Ectodermal cell (in vitro differentiated cells): ENCODE results near the gene ZNF138.
A peak's percentile ranks its signal among the peaks of the same experiment; 100 is the strongest.

Experiments
- H3K27ac ChIP-seq: 2 replicates; pipeline ENCODE4 v1.7.0; 2013; ENCODE audit warnings: mild to moderate bottlenecking, low read depth, low read length; ENCODE audit not compliant: insufficient read depth, poor library complexity, severe bottlenecking
- H3K27me3 ChIP-seq: 2 replicates; pipeline ENCODE4 v1.7.0; 2013; ENCODE audit warnings: mild to moderate bottlenecking, low read length; ENCODE audit not compliant: insufficient read depth, control insufficient read depth, poor library complexity, severe bottlenecking
- H3K36me3 ChIP-seq: one replicate; pipeline ENCODE4 v1.7.0; 2013; ENCODE audit warnings: low read length; ENCODE audit not compliant: control insufficient read depth, insufficient read depth
- H3K4me1 ChIP-seq: one replicate; pipeline ENCODE4 v1.7.0; 2013; ENCODE audit warnings: low read length; ENCODE audit not compliant: control insufficient read depth, insufficient read depth
- H3K4me3 ChIP-seq: 2 replicates; pipeline ENCODE4 v1.7.0; 2013; ENCODE audit warnings: low read depth, low read length, control low read depth; ENCODE audit not compliant: insufficient read depth
- H3K9me3 ChIP-seq: 2 replicates; pipeline ENCODE4 v1.7.0; 2013; ENCODE audit warnings: mild to moderate bottlenecking, low read length, moderate library complexity; ENCODE audit not compliant: control insufficient read depth
- WGBS, 2 experiments: methylation state at CpG; one replicate each; pipeline ENCODE4 v1.1.7; 2013; ENCODE audit warnings: missing lambda C conversion rate in 2 of 2; 5-methylcytosine and 5-hydroxymethylcytosine counted together

The ZNF138 gene

DNA sequence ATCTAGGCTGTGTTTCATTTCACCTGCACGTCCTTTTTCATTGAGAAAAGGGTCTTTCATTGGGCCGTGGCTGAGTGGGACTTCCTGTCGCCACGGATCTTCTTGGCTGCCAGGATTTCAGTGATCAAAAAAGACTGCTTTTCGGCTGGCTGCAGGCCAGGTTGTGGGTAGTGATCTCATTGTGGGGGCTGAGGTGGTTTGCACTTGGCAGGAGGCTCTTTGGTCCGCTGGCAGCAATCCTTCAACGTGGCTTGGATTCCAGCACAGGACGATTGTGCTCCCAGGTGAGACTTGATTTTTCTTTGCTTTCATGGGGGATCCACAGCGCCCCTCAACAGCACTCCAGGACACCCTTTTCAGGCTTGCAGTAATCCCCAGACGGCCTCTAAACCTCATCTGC is 79.9 kb downstream of the ZNF138 start:
- H3K27me3 ChIP-seq = peaks cover 20% of the 10 kb centered on the region
- H3K36me3 ChIP-seq = no peaks in the 10 kb centered on the region
- no peaks in the 10 kb centered on the region for H3K4me1 ChIP-seq
- no peaks in the 10 kb centered on the region for H3K9me3 ChIP-seq
- 85% methylated on average over 10 of the region's 10 CpGs for WGBS, 2 experiments
- H3K27ac ChIP-seq = no peak overlapping the region
- no peak overlapping the region for H3K4me3 ChIP-seq

DNA sequence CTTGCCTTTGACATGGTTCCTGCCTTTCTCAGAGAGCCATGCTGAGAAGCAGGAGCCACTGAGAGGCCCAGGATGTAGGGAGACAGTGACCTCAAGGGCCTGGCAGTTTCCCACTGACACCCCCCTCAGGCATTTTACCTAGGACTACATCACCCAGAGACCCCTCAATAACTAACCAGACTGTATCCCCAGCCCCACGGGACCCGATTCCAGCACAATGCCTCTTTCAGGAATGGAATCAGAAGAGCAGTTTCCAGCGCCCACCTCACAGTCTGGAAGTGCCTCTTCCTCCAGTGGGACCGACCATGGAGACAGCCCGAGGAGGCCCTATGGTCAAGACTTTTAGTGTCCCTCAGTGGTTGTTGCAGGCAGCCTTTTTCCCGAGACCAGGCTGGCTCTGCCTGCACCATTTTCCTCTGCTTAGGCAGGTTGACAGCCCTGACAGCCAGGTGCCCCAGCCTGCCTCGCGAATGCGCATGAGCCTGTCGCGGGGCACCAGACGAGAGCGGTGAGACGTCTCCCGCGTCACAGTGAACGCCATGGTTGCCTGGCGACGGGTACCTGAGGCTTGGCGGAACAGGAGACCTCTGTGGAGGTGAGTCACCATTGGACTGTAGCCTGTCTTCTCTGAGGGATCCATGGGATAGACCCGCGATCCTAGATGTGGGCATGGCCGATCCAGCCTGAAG is 80.5 kb downstream of the ZNF138 start:
- Histone ChIP-seq H3K36me3 (no peaks in the 10 kb centered on the region), H3K4me3 (no peak overlapping the region), H3K9me3 (no peaks in the 10 kb centered on the region), H3K27me3 (peaks cover 20% of the 10 kb centered on the region), H3K4me1 (no peaks in the 10 kb centered on the region), H3K27ac (no peak overlapping the region)
- 88 to 89% methylated on average over 23 of the region's 23 CpGs for WGBS, 2 experiments

DNA sequence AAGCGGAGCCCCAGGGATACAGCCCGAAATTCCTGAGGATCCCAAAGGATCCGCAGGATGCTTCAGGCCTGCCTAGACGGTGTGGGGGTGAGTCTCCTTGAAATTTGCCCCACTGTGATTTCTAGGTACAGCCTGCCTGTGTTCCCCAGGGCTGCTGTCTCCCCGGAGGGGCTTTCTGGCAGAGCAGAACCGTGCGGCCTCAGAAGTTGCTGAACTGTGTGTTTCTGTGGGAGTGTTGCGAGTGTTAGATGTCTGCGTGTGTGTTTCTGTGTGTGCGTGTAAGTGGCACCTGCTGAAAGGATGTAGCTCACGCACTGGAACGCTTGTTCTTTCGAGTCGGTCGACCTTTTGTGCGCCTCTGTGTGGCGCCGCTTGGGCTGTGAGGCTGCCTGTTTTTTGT is 81.0 kb downstream of the ZNF138 start:
- Histone ChIP-seq H3K9me3 (no peaks in the 10 kb centered on the region), H3K36me3 (no peaks in the 10 kb centered on the region)
- WGBS, 2 experiments = 93% methylated on average over 18 of the region's 18 CpGs

DNA sequence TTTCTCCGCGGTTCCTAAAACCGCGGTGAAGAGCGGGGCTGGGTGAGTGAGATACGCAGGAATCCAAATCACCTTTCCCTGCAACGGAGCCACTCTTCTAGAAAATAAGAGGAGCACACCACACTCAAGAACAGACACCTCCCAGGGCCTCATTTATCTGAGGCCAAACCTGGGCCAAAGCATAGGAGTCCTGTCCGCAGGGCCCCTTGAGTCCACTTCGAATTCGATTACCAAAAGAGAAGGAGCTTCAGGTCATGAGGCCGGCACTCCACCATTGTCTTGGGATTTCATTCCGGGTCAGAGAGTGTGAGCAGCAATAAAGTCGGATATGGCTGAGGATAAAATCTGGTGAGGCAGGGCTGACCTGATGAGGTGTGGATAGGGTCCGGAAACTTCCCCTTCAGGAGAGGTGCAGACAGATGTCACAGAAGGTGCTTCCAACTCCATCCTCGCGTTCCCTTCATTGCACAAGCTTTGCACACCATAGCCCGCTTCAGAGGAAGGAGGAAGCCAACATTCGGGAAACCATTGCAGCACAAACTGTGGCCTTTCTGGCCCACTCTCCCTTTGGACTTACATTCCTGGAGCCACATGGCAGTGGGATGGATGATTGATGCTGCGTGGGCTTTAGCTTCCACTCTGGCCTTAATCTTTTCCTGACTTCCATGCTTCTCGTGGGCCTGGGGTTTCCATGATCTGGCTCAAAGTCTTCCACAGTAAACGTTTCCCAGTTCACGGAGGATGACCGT is 81.6 kb downstream of the ZNF138 start:
- H3K4me3 ChIP-seq = no peak overlapping the region
- H3K27me3 ChIP-seq = peaks cover 20% of the 10 kb centered on the region
- WGBS, 2 experiments = 92 to 93% methylated on average over 23 of the region's 23 CpGs
- no peaks in the 10 kb centered on the region for H3K36me3 ChIP-seq
- H3K27ac ChIP-seq = no peak overlapping the region
- H3K4me1 ChIP-seq = no peaks in the 10 kb centered on the region
- no peaks in the 10 kb centered on the region for H3K9me3 ChIP-seq

More for the DNA sequence above, 81.0 kb downstream of the ZNF138 start:
- no peak overlapping the region for H3K27ac ChIP-seq
- peaks cover 20% of the 10 kb centered on the region for H3K27me3 ChIP-seq
- H3K4me3 ChIP-seq = no peak overlapping the region
- H3K4me1 ChIP-seq = no peaks in the 10 kb centered on the region

DNA sequence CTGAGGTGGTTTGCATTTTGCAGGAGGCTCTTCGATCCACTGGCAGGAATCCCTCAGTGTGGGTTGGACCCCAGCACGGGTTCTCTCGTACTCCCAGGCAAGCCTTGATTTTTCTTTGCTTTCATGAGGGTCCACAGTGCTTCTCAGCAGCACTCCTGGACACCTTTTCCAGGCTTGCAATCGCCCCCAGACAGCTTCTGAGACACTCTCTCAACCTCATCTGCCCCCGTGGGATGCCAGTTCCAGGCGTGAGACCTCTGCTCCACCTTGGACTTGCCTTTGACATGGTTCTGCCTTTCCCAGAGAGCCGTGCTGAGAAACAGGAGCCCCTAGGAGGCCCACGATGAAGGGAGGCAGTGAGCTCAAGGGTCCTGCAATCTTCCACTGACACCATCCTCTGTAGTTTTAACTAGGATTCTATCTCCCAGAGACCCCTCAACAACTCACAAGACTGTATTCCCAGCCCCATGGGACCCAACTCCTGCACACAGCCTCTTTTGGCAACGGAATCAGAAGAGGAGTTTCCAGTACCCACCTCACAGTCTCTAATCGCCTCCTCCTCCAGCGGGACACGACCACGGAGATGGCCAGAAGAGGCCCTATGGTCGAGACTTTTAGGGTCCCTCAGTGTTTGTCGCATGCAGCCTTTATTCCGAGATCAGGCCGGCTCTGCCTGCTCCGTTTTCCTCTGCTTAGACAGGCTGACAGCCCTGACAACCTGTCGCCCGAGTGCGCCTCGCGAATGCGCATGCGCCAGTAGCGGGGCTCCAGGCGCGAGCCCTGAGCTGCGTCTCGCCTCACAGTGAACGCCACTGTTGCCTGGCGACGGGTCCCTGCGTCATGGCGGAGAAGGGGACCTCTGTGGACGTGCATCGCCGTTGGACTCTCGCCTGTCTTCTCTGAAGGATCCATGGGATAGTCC is 82.8 kb downstream of the ZNF138 start:
- H3K9me3 ChIP-seq = no peaks in the 10 kb centered on the region
- peak overlapping the region; percentile 33 for H3K4me3 ChIP-seq
- no peaks in the 10 kb centered on the region for H3K4me1 ChIP-seq
- H3K27me3 ChIP-seq = peaks cover 20% of the 10 kb centered on the region
- no peaks in the 10 kb centered on the region for H3K36me3 ChIP-seq
- 22 to 24% methylated on average over 39 of the region's 39 CpGs for WGBS, 2 experiments
- H3K27ac ChIP-seq = no peak overlapping the region

DNA sequence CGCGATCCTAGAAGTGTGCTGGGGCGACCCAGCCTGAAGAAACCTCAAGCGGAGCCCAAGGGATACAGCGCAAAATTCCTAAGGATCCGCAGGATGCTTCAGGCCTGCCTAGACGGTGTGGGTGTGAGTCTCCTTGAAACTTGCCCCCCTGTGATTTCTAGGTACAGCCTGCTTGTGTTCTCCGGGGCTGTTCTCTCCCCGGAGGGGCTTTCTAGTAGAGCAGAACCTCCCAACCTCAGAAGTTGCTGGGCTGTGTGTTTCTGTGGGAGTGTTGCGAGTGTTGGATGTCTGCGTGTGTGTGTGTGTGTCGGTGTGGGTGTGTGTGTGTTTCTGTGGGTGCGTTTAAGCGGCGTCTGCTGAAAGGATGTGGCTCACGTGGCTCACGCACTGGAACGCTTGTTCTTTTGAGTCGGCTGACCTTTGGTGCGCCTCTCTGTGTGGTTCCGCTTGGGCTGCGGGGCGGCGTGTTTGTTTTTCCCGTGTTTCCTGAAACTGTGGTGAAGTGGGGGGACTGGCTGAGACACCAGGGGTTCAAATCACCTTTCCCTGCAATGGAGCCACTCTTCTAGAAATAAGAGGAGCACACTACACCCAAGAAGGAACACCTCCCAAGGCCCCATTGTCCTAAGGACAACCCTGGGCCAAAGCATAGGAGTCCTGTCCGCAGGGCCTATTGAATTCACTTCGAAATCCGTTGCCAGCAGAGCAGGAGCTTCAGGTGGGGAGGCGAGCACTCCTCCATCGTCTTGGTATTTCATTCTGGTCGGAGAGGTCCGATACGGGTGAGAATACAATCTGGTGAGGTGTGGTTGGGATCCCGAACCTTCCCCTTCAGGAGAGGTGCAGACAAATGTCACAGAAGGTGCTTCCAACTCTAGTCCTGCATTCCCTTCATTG is 83.7 kb downstream of the ZNF138 start:
- WGBS, 2 experiments = 81 to 84% methylated on average over 34 of the region's 34 CpGs
- no peaks in the 10 kb centered on the region for H3K36me3 ChIP-seq
- no peaks in the 10 kb centered on the region for H3K9me3 ChIP-seq
- H3K27me3 ChIP-seq = peaks cover 20% of the 10 kb centered on the region
- no peak overlapping the region for H3K27ac ChIP-seq
- H3K4me1 ChIP-seq = no peaks in the 10 kb centered on the region
- H3K4me3 ChIP-seq = peak overlapping the region; percentile 33

DNA sequence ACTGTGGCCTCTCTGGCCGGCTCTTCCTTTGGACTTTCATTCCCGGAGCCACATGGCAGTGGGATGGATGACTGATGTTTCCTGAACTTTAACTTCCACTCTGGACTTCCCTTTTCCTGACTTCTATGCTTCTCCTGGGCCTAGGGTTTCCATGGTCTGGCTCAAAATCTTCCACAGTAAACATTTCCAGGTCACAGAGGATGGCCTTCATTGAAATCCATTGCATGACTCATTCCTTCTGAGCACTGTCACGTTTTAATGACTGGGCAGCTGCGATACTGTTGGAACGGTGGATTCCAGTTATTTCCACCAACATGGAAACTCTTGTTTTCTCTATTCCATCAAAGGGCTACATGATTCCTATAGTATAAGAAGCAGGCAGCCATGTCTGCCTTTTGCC is 84.5 kb downstream of the ZNF138 start:
- Histone ChIP-seq H3K27me3 (peaks cover 20% of the 10 kb centered on the region), H3K9me3 (no peaks in the 10 kb centered on the region), H3K36me3 (no peaks in the 10 kb centered on the region), H3K4me3 (no peak overlapping the region), H3K27ac (no peak overlapping the region), H3K4me1 (no peaks in the 10 kb centered on the region)
- WGBS, 2 experiments = 91 to 93% methylated on average over 5 of the region's 5 CpGs

DNA sequence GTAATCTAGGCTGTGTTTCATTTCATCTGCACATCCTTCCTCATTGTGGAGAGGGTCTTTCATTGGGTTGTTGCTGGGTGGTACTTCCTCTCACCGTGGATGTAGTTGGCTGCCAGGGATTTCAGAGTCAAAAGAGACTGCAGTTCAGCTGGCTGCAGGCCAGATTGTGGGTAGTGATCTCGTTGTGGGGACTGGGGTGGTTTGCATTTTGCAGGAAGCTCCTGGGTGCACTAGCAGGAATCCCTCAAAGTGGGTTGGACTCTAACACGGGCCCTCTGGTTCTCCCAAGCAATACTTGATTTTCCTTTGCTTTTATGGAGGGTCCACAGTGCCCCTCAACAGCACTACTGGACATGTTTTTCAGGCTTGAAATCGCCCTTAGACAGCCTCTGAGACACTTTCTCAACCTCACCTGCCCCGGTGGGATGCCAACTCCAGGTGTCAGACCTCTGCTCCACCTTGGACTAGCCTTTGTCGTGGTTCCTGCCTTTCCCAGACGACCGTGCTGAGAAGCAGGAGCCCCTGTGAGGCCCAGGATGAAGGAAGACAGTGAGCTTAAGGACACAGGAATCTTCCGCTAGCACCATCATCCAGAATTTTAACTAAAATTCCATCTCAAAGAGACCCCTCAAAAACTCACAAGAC is 85.0 kb downstream of the ZNF138 start:
- no peaks in the 10 kb centered on the region for H3K36me3 ChIP-seq
- no peak overlapping the region for H3K27ac ChIP-seq
- H3K4me3 ChIP-seq = no peak overlapping the region
- peaks cover 20% of the 10 kb centered on the region for H3K27me3 ChIP-seq
- 79 to 87% methylated on average over 9 of the region's 9 CpGs for WGBS, 2 experiments
- H3K9me3 ChIP-seq = no peaks in the 10 kb centered on the region
- H3K4me1 ChIP-seq = no peaks in the 10 kb centered on the region

DNA sequence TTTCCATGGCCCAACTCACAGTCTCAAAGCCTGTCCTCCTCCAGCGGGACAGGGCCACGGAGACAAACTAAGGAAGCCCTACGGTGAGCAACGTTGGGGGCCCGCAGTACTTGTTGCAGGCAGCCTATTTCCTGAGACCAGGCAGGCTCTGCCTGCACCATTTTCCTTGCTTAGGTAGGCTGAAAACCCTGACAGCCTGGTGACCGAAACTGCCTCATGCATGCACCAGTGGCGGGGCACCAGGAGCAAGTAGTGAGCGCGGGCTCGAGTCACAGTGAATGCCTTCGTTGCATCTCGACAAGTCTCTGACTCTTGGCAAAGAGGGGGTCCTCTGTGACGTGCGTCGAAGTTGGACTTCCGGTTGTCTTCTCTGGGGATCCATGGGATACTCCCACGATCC is 85.6 kb downstream of the ZNF138 start:
- H3K36me3 ChIP-seq = no peaks in the 10 kb centered on the region
- 92 to 93% methylated on average over 17 of the region's 17 CpGs for WGBS, 2 experiments
- H3K27ac ChIP-seq = no peak overlapping the region
- H3K4me3 ChIP-seq = no peak overlapping the region
- no peaks in the 10 kb centered on the region for H3K4me1 ChIP-seq
- no peaks in the 10 kb centered on the region for H3K9me3 ChIP-seq
- peaks cover 20% of the 10 kb centered on the region for H3K27me3 ChIP-seq
